ENCODE results near the gene SNAP47.

- TF ChIP-seq POLR2A (IDR thresholded peaks at IDR 0.05): no peak
- TF ChIP-seq CTCF (IDR thresholded peaks at IDR 0.05): no peak
- no peak for TF ChIP-seq POLR2AphosphoS5 (IDR thresholded peaks at IDR 0.05)
Measured at GRCh38 chr1:227769936-227770494, 34.8 kb downstream of the SNAP47 start.

All from prostate gland (tissue), 2 donors.